ENCODE data around the gene KCNQ5.

- no peak for TF ChIP-seq POLR2AphosphoS5 (IDR thresholded peaks at IDR 0.05; ENCODE audit: low read depth, low read length)
- no peak for TF ChIP-seq CTCF (IDR thresholded peaks at IDR 0.05)
- TF ChIP-seq TCF7L2 (IDR thresholded peaks at IDR 0.05; ENCODE audit: low read depth, low read length) = no peak
These were observed 136.1 kb downstream of the KCNQ5 start for GRCh38 chr6:72757926-72758325.

Measured in Panc1 (cell line).